ENCODE results near the gene DHRSX.

Gene DHRSX

GRCh38 chrX:2263203-2263602, 237.6 kb downstream of the DHRSX start:
- Histone ChIP-seq H3K79me1 (ENCODE audit: low read depth, low read length) (peaks cover 5% of the 10 kb centered on the region), H3K4me3 (ENCODE audit: low read length in 2 of 2) (no peak overlapping the region), H3K23ac (ENCODE audit: low read depth, low read length, poor library complexity) (no peak overlapping the region), H3K4me2 (ENCODE audit: insufficient read depth, low read length, poor library complexity, severe bottlenecking) (no peak overlapping the region), H3K9ac (ENCODE audit: low read depth, low read length, poor library complexity) (no peak overlapping the region), H2AFZ (ENCODE audit: low read length) (no peak overlapping the region), H3K9me3 (replicated peaks in 1 of 2; ENCODE audit: control insufficient read depth in 2 of 2, insufficient read depth in 1 of 2, low read depth in 1 of 2, low read length in 2 of 2) (peaks cover 0 to 1% of the 10 kb centered on the region in 2 donors), H3K14ac (ENCODE audit: low read length) (no peak overlapping the region), H2BK15ac (ENCODE audit: low read length) (no peak overlapping the region), H3K4me1 (ENCODE audit: control insufficient read depth in 2 of 2, insufficient read depth in 1 of 2, low read depth in 1 of 2, low read length in 2 of 2) (peaks cover 0 to 12% of the 10 kb centered on the region in 2 donors), H3K4ac (ENCODE audit: low read length) (no peak overlapping the region), H3K18ac (ENCODE audit: low read length) (no peak overlapping the region), H3K36me3 (replicated peaks in 1 of 2; ENCODE audit: control insufficient read depth in 2 of 2, insufficient read depth in 2 of 2, low read length in 2 of 2) (peaks cover 6 to 16% of the 10 kb centered on the region in 2 donors), H2BK5ac (ENCODE audit: low read length) (no peak overlapping the region), H4K8ac (ENCODE audit: low read depth, low read length) (no peak overlapping the region), H4K91ac (ENCODE audit: low read depth, low read length, poor library complexity) (no peak overlapping the region), H2AK5ac (ENCODE audit: low read depth, low read length) (no peak overlapping the region), H3K27ac (replicated peaks; ENCODE audit: low read length) (no peak overlapping the region), H2BK12ac (ENCODE audit: low read length) (no peak overlapping the region), H3K27me3 (ENCODE audit: control insufficient read depth in 3 of 3, insufficient read depth in 3 of 3, low read depth in 1 of 3, low read length in 3 of 3) (no peaks in the 10 kb centered on the region), H2BK120ac (ENCODE audit: low read depth, low read length) (no peak overlapping the region)
- no CpG with 5 or more reads among the region's 10 CpGs for WGBS, 2 donors (ENCODE audit: extremely low coverage in 2 of 2, insufficient read length in 2 of 2, insufficient replicate concordance in 1 of 2)
- no peak for DNase-seq (ENCODE audit: low spot score)

- Histone ChIP-seq H3K27ac (replicated peaks; ENCODE audit: low read length) (no peak overlapping the region), H3K4me2 (ENCODE audit: insufficient read depth, low read length, poor library complexity, severe bottlenecking) (no peak overlapping the region)
- no peak for DNase-seq (ENCODE audit: low spot score)
These were observed 238.1 kb downstream of the DHRSX start for GRCh38 chrX:2262668-2263055.

DNA sequence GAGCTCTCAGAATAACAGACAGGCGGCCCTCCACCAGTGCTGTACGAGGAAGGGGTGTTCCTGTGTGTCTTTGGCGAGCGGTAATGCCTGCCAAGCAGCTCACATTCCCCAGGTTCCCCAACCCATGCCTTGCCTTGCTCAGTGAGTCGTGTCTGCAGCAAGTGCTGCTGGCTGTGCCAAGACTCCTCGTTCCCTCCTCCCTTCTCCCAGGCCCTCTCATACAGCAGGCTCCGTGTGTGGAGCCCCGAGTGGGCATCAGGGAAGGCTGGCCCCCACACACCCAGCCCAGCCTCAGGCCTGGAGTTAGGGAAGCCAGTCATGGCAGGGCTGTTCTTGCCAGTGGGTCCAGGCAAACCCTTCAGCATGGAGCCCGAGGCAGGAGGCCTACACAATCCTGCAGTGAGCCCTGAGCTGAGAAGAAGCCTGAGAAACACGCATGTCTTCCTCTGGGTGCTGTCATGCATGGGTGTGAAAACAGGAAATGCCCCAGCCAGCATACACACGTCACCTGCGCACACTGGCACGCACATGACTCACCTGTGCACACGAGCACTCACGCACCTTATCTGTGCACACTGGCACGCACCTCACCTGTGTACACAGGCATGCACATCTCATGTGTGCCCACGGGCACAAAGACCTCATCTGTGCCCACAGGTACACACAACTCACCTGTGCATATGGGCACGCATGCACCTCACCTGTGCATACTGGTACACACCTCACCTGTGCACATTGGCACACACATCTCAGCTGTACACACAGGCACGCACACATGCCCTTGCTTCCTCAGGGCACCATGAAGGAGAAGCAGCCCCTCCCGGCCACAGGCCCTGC, 238.7 kb downstream of the DHRSX start:
- Histone ChIP-seq H3K9me3 (replicated peaks in 1 of 2; ENCODE audit: control insufficient read depth in 2 of 2, insufficient read depth in 1 of 2, low read depth in 1 of 2, low read length in 2 of 2) (peaks cover 0 to 1% of the 10 kb centered on the region in 2 donors), H3K14ac (ENCODE audit: low read length) (no peak overlapping the region), H3K27ac (replicated peaks; ENCODE audit: low read length) (no peak overlapping the region), H2BK15ac (ENCODE audit: low read length) (peak overlapping the region; percentile 1), H2AK5ac (ENCODE audit: low read depth, low read length) (peak overlapping the region; percentile 72), H3K9ac (ENCODE audit: low read depth, low read length, poor library complexity) (peak overlapping the region; percentile 66), H2BK12ac (ENCODE audit: low read length) (peak overlapping the region; percentile 43), H3K4me3 (ENCODE audit: low read length in 2 of 2) (no peak overlapping the region), H3K4ac (ENCODE audit: low read length) (peak overlapping the region; percentile 93), H2AFZ (ENCODE audit: low read length) (no peak overlapping the region), H2BK120ac (ENCODE audit: low read depth, low read length) (no peak overlapping the region), H3K18ac (ENCODE audit: low read length) (peak overlapping the region; percentile 89), H3K79me1 (ENCODE audit: low read depth, low read length) (peaks cover 5% of the 10 kb centered on the region), H3K27me3 (ENCODE audit: control insufficient read depth in 3 of 3, insufficient read depth in 3 of 3, low read depth in 1 of 3, low read length in 3 of 3) (no peaks in the 10 kb centered on the region), H3K4me1 (ENCODE audit: control insufficient read depth in 2 of 2, insufficient read depth in 1 of 2, low read depth in 1 of 2, low read length in 2 of 2) (peaks cover 0 to 12% of the 10 kb centered on the region in 2 donors), H3K4me2 (ENCODE audit: insufficient read depth, low read length, poor library complexity, severe bottlenecking) (no peak overlapping the region), H4K91ac (ENCODE audit: low read depth, low read length, poor library complexity) (peak overlapping the region; percentile 12), H3K23ac (ENCODE audit: low read depth, low read length, poor library complexity) (peak overlapping the region; percentile 3), H4K8ac (ENCODE audit: low read depth, low read length) (peak overlapping the region; percentile 52), H2BK5ac (ENCODE audit: low read length) (no peak overlapping the region), H3K36me3 (replicated peaks in 1 of 2; ENCODE audit: control insufficient read depth in 2 of 2, insufficient read depth in 2 of 2, low read length in 2 of 2) (peaks cover 6 to 16% of the 10 kb centered on the region in 2 donors)
- WGBS, 2 donors (ENCODE audit: extremely low coverage in 2 of 2, insufficient read length in 2 of 2, insufficient replicate concordance in 1 of 2), result no CpG with 5 or more reads among the region's 20 CpGs
- no peak for DNase-seq (ENCODE audit: low spot score)

More at GRCh38 chrX:2262668-2263055, 238.1 kb downstream of the DHRSX start:
- H2BK15ac ChIP-seq (ENCODE audit: low read length), result no peak overlapping the region
- peaks cover 0 to 12% of the 10 kb centered on the region in 2 donors for H3K4me1 ChIP-seq (ENCODE audit: control insufficient read depth in 2 of 2, insufficient read depth in 1 of 2, low read depth in 1 of 2, low read length in 2 of 2)
- peak overlapping the region; percentile 72 for H2AK5ac ChIP-seq (ENCODE audit: low read depth, low read length)
- peak overlapping the region; percentile 18 for H3K9ac ChIP-seq (ENCODE audit: low read depth, low read length, poor library complexity)
- H3K14ac ChIP-seq (ENCODE audit: low read length), result no peak overlapping the region
- H3K27me3 ChIP-seq (ENCODE audit: control insufficient read depth in 3 of 3, insufficient read depth in 3 of 3, low read depth in 1 of 3, low read length in 3 of 3), result no peaks in the 10 kb centered on the region
- H2BK12ac ChIP-seq (ENCODE audit: low read length), result peak overlapping the region; percentile 43
- H3K36me3 ChIP-seq (replicated peaks in 1 of 2; ENCODE audit: control insufficient read depth in 2 of 2, insufficient read depth in 2 of 2, low read length in 2 of 2), result peaks cover 6 to 16% of the 10 kb centered on the region in 2 donors
- H3K18ac ChIP-seq (ENCODE audit: low read length), result peak overlapping the region; percentile 84
- H3K23ac ChIP-seq (ENCODE audit: low read depth, low read length, poor library complexity), result peak overlapping the region; percentile 3
- H3K9me3 ChIP-seq (replicated peaks in 1 of 2; ENCODE audit: control insufficient read depth in 2 of 2, insufficient read depth in 1 of 2, low read depth in 1 of 2, low read length in 2 of 2), result peaks cover 0 to 1% of the 10 kb centered on the region in 2 donors
- H4K91ac ChIP-seq (ENCODE audit: low read depth, low read length, poor library complexity), result no peak overlapping the region
- no peak overlapping the region for H2BK5ac ChIP-seq (ENCODE audit: low read length)
- H2AFZ ChIP-seq (ENCODE audit: low read length), result no peak overlapping the region
- peaks cover 5% of the 10 kb centered on the region for H3K79me1 ChIP-seq (ENCODE audit: low read depth, low read length)
- no peak overlapping the region for H4K8ac ChIP-seq (ENCODE audit: low read depth, low read length)
- H3K4me3 ChIP-seq (ENCODE audit: low read length in 2 of 2), result no peak overlapping the region
- H3K4ac ChIP-seq (ENCODE audit: low read length), result no peak overlapping the region
- WGBS, 2 donors (ENCODE audit: extremely low coverage in 2 of 2, insufficient read length in 2 of 2, insufficient replicate concordance in 1 of 2), result no CpG with 5 or more reads among the region's 13 CpGs
- no peak overlapping the region for H2BK120ac ChIP-seq (ENCODE audit: low read depth, low read length)

- Histone ChIP-seq H3K27me3 (ENCODE audit: control insufficient read depth in 3 of 3, insufficient read depth in 3 of 3, low read depth in 1 of 3, low read length in 3 of 3) (no peaks in the 10 kb centered on the region), H3K4me1 (ENCODE audit: control insufficient read depth in 2 of 2, insufficient read depth in 1 of 2, low read depth in 1 of 2, low read length in 2 of 2) (no peaks in the 10 kb centered on the region), H2AK5ac (ENCODE audit: low read depth, low read length) (no peak overlapping the region), H3K14ac (ENCODE audit: low read length) (no peak overlapping the region), H3K4me3 (ENCODE audit: low read length in 2 of 2) (no peak overlapping the region), H4K8ac (ENCODE audit: low read depth, low read length) (no peak overlapping the region), H3K4me2 (ENCODE audit: insufficient read depth, low read length, poor library complexity, severe bottlenecking) (no peak overlapping the region), H2BK120ac (ENCODE audit: low read depth, low read length) (no peak overlapping the region), H2BK12ac (ENCODE audit: low read length) (no peak overlapping the region), H3K9me3 (replicated peaks in 1 of 2; ENCODE audit: control insufficient read depth in 2 of 2, insufficient read depth in 1 of 2, low read depth in 1 of 2, low read length in 2 of 2) (peaks cover 5 to 24% of the 10 kb centered on the region in 2 donors), H4K91ac (ENCODE audit: low read depth, low read length, poor library complexity) (no peak overlapping the region), H2BK15ac (ENCODE audit: low read length) (no peak overlapping the region), H2BK5ac (ENCODE audit: low read length) (no peak overlapping the region), H3K4ac (ENCODE audit: low read length) (no peak overlapping the region), H2AFZ (ENCODE audit: low read length) (no peak overlapping the region), H3K36me3 (replicated peaks in 1 of 2; ENCODE audit: control insufficient read depth in 2 of 2, insufficient read depth in 2 of 2, low read length in 2 of 2) (peaks cover 0 to 2% of the 10 kb centered on the region in 2 donors), H3K79me1 (ENCODE audit: low read depth, low read length) (peaks cover 7% of the 10 kb centered on the region), H3K23ac (ENCODE audit: low read depth, low read length, poor library complexity) (peak overlapping the region; percentile 96), H3K27ac (replicated peaks; ENCODE audit: low read length) (no peak overlapping the region), H3K9ac (ENCODE audit: low read depth, low read length, poor library complexity) (no peak overlapping the region), H3K18ac (ENCODE audit: low read length) (no peak overlapping the region)
- no CpG with 5 or more reads among the region's 12 CpGs for WGBS, 2 donors (ENCODE audit: extremely low coverage in 2 of 2, insufficient read length in 2 of 2, insufficient replicate concordance in 1 of 2)
- no peak for DNase-seq (ENCODE audit: low spot score)
These were observed 248.3 kb downstream of the DHRSX start for GRCh38 chrX:2252331-2253065.
